Measurements from ENCODE around the gene TMEM202.

GRCh38 chr15:72361176-72361575 is 36.9 kb upstream of the TMEM202 start:
- no peak for TF ChIP-seq CTCF (conservative IDR thresholded peaks at IDR 0.05)
- no peak for TF ChIP-seq EZH2 (IDR thresholded peaks at IDR 0.05; ENCODE audit: low read depth)
